Measurements from ENCODE around the gene CRADD.

- TF ChIP-seq CTCF (IDR thresholded peaks at IDR 0.05) = no peak
- TF ChIP-seq POLR2A (IDR thresholded peaks at IDR 0.05) = no peak
These were observed 199.2 kb downstream of the CRADD start for GRCh38 chr12:93876360-93876759.

Measured in body of pancreas (tissue), 4 donors.